Heart left ventricle (tissue), 13 donors: ENCODE measurements around the gene RAB36.

Source experiments
- CTCF ChIP-seq, 12 donors: fragments of 200-600 bp; sonication (generic) in 4 of 12; IDR thresholded peaks; one replicate each; pipeline versions ENCODE4 v1.5.0 to v1.8.0; 2018 to 2022; ENCODE audit warnings: antibody characterized with exemption in 12 of 12, mild to moderate bottlenecking in 5 of 12
- POLR2A ChIP-seq, 2 donors: fragments of 450-650 bp; IDR thresholded peaks; one replicate each; pipeline ENCODE4 v1.6.1; 2017; ENCODE audit warnings: antibody characterized with exemption in 2 of 2, mild to moderate bottlenecking in 2 of 2, moderate library complexity in 2 of 2
- donor health status: ischemic (EF 13 %, LVEDD 7.1; RV severe dilation, severe dysfunction).
- donor health status: DM: no; HTN: yes; CAD: no.
- donor health status: DM: no; HTN: no; CAD: no.
- donor health status: ischemic (EF 25% LVEDD 6.9; RV normal size, moderate dysfunction).
- donor health status: ischemic (EF 25% LVEDD 5.7; RV mildly dilated, moderate dysfunction).
- donor health status: ischemic (EF 35%, LVEDD 5.7; RV mildly dilated, moderate dysfunction).
- donor health status: nonischemic (EF 11% LVEDD 7.7; RV severe dilation, severe dysfunction).
- donor health status: DM: yes; HTN: yes; CAD: no.
- donor health status: PGD.
- donor health status: ischemic (EF 29% LVEDD 5.4; RV normal size, mild dysfunction).
- donor health status: nonischemic (EF 23%, LVEDD 6.1; RV moderate dilation, normal function).

GRCh38 chr22:23098230-23098705, 47.0 kb upstream of the RAB36 start:
- TF ChIP-seq CTCF (IDR thresholded peaks at IDR 0.05) = no peak
- TF ChIP-seq POLR2A (IDR thresholded peaks at IDR 0.05) = no peak
